K562 (cell line): Measurements from ENCODE around the gene TIMM9. TPM values are rescaled to one million over a fixed set of nuclear protein-coding genes. Genes with fewer than 3 reads are reported as not detected.

ENCODE experiments used
- ATAC-seq: fragments of 200-7000 bp; cut with Tn5 transposase; 3 replicates; pipeline ENCODE4 v1.9.1; 2020; ENCODE audit warnings: moderate library complexity
- BruUV-seq: library from RNA; stranded (reverse); fragments of 400-500 nt; replicated peaks from 2 replicates; lab custom pipeline; 2021; lab: Mats Ljungman, UMichigan
- CTCF ChIA-PET: fragments of 300-600 bp; formaldehyde crosslinking; extraction: SDS; loops from one replicate; lab custom pipeline; 2021; ENCODE audit warnings: low intra/inter-chr PET ratio; lab: Yijun Ruan, JAX
- POLR2A ChIA-PET: fragments of 300-600, 350-650 bp; sonication (Branson Sonifier 250); formaldehyde crosslinking; extraction: SDS; loops from one replicate; lab custom pipeline; 2021; ENCODE audit warnings: antibody characterized with exemption, inconsistent platforms; lab: Yijun Ruan, JAX
- DNase-seq, 4 experiments: peaks; one replicate each; pipeline versions ENCODE4 v3.0.0 to v3.0.0-alpha.2; 2011 to 2018; ENCODE audit warnings: low spot score in 3 of 4, mixed read lengths in 3 of 4; ENCODE audit errors: extremely low read depth in 1 of 4
- FAIRE-seq: peaks from 2 replicates; lab custom pipeline; 2011; peaks lifted over from hg19 to GRCh38; lab: Jason Lieb, UNC
- H2AFZ ChIP-seq: 2 replicates; pipeline ENCODE4 v1.6.0; 2011; ENCODE audit warnings: low read depth, low read length, control low read depth, inconsistent platforms
- H3K27ac ChIP-seq: fragments of 200-600 bp; 3 replicates; pipeline ENCODE4 v1.8.0; 2011; ENCODE audit warnings: low read depth, mild to moderate bottlenecking, control low read depth, inconsistent platforms, low read length, moderate library complexity, mixed read lengths; ENCODE audit errors: extremely low read depth
- H3K27me3 ChIP-seq, 2 experiments: fragments of 300-600 bp in 1 of 2; 2 replicates in 1 of 2; 3 replicates in 1 of 2; pipeline versions ENCODE4 v1.6.0 to v1.8.0; 2011; ENCODE audit warnings: inconsistent platforms in 2 of 2, low read length in 2 of 2, mild to moderate bottlenecking in 1 of 2, mixed read lengths in 1 of 2, moderate library complexity in 1 of 2; ENCODE audit not compliant: control insufficient read depth in 2 of 2, insufficient read depth in 2 of 2
- H3K36me3 ChIP-seq: fragments of 300-600 bp; 3 replicates; pipeline ENCODE4 v1.8.0; 2011; ENCODE audit warnings: mild to moderate bottlenecking, low read length, inconsistent platforms; ENCODE audit not compliant: control insufficient read depth, insufficient read depth
- H3K4me1 ChIP-seq, 2 experiments: fragments of 200-600 bp in 1 of 2; replicated peaks in 1 of 2; 2 replicates in 1 of 2; 3 replicates in 1 of 2; pipeline versions ENCODE4 v1.5.1 to v1.8.0; 2011; ENCODE audit warnings: inconsistent platforms in 2 of 2, low read length in 2 of 2, mild to moderate bottlenecking in 1 of 2, mixed read lengths in 1 of 2, moderate library complexity in 1 of 2; ENCODE audit not compliant: control insufficient read depth in 2 of 2, insufficient read depth in 2 of 2
- H3K4me2 ChIP-seq: 2 replicates; pipeline ENCODE4 v1.6.1; 2011; ENCODE audit warnings: low read length, control low read depth, inconsistent platforms, mixed read lengths; ENCODE audit not compliant: insufficient read depth
- H3K4me3 ChIP-seq: fragments of 200-600 bp; sonication (generic), shearing (Covaris generic); 2 replicates; pipeline ENCODE4 v1.5.1; 2016; ENCODE audit warnings: control low read depth, inconsistent platforms
- H3K79me2 ChIP-seq: fragments of 200-600 bp; 3 replicates; pipeline ENCODE4 v1.8.0; 2011; ENCODE audit warnings: low read length, inconsistent platforms; ENCODE audit not compliant: control insufficient read depth, insufficient read depth
- H3K9ac ChIP-seq, 2 experiments: 2 replicates each; pipeline versions ENCODE4 v1.6.0 to v1.6.1; 2011; ENCODE audit warnings: low read depth in 2 of 2, low read length in 2 of 2, control low read depth in 1 of 2, inconsistent platforms in 1 of 2, mild to moderate bottlenecking in 1 of 2, mixed read lengths in 1 of 2; ENCODE audit not compliant: insufficient read depth in 1 of 2
- H3K9me1 ChIP-seq: one replicate; pipeline ENCODE4 v1.6.0; 2011; ENCODE audit warnings: inconsistent platforms, mild to moderate bottlenecking, low read length, moderate library complexity; ENCODE audit not compliant: control insufficient read depth, insufficient read depth
- H3K9me3 ChIP-seq: replicated peaks from 2 replicates; pipeline ENCODE4 v1.5.1; 2011; ENCODE audit warnings: low read depth, low read length, inconsistent platforms; ENCODE audit not compliant: control insufficient read depth, insufficient read depth
- H4K20me1 ChIP-seq: replicated peaks from 2 replicates; pipeline ENCODE4 v1.6.1; 2011; ENCODE audit warnings: low read length, inconsistent platforms, mixed read lengths; ENCODE audit not compliant: control insufficient read depth, insufficient read depth
- BCL6 ChIP-seq: fragments of 250-450 bp; sonication (Bioruptor Pico); IDR thresholded peaks from 2 replicates; pipeline ENCODE4 v1.4.0; 2020
- CBFA2T3 ChIP-seq: fragments of 450-650 bp; IDR thresholded peaks from 2 replicates; pipeline ENCODE4 v1.6.1; 2017
- CHD1 ChIP-seq: fragments of 200-600 bp; sonication (generic); IDR thresholded peaks from one replicate; pipeline ENCODE4 v1.6.1; 2012; ENCODE audit warnings: mild to moderate bottlenecking, moderate library complexity, low read length, inconsistent platforms
- HNRNPL ChIP-seq: fragments of 200-400 bp; formaldehyde crosslinking; IDR thresholded peaks from 2 replicates; pipeline ENCODE4 v1.6.1; 2017; ENCODE audit warnings: low read depth, mild to moderate bottlenecking, low read length
- MCM3 ChIP-seq: fragments of 450-650 bp; IDR thresholded peaks from 2 replicates; pipeline ENCODE4 v1.6.1; 2016
- MCM7 ChIP-seq, 2 experiments: fragments of 450-650 bp; IDR thresholded peaks; 2 replicates each; pipeline ENCODE4 v1.6.1; 2016 to 2018
- NEUROD1 ChIP-seq: fragments of 150-350 bp; IDR thresholded peaks from 2 replicates; pipeline ENCODE4 v1.6.1; 2014; ENCODE audit warnings: borderline replicate concordance, low read length, low read depth; ENCODE audit not compliant: partially characterized antibody
- NFRKB ChIP-seq: fragments of 450-650 bp; IDR thresholded peaks from 2 replicates; pipeline ENCODE4 v1.6.1; 2016; ENCODE audit warnings: low read depth
- NR1H2 ChIP-seq: sonication (generic); formaldehyde crosslinking; IDR thresholded peaks from 2 replicates; pipeline ENCODE4 v1.4.0; 2020; ENCODE audit warnings: mild to moderate bottlenecking, missing genetic modification reagents
- POLR2G ChIP-seq: fragments of 200-400 bp; formaldehyde crosslinking; IDR thresholded peaks from 2 replicates; pipeline ENCODE4 v1.6.1; 2017; ENCODE audit warnings: low read depth, mild to moderate bottlenecking, antibody characterized with exemption, low read length, moderate library complexity
- TAF15 ChIP-seq: fragments of 200-400 bp; formaldehyde crosslinking; IDR thresholded peaks from 2 replicates; pipeline ENCODE4 v1.6.1; 2017; ENCODE audit warnings: mild to moderate bottlenecking, low read depth, low read length, moderate library complexity
- ZFP36 ChIP-seq: fragments of 150-350 bp; IDR thresholded peaks from 2 replicates; pipeline ENCODE4 v1.6.1; 2018; ENCODE audit warnings: low read length, low read depth; ENCODE audit not compliant: partially characterized antibody
- WGBS: fragments of 100-300 bp; shearing (Covaris generic); methylation state at CpG from one replicate; pipeline ENCODE4 v1.1.6; 2016; ENCODE audit warnings: low coverage, mixed read lengths; ENCODE audit not compliant: insufficient coverage; ENCODE audit errors: missing lambda C conversion rate; 5-methylcytosine and 5-hydroxymethylcytosine counted together
- in situ Hi-C: fragments of 300-500 bp; cut with MboI; formaldehyde crosslinking; loops from 4 replicates; pipeline ENCODE4 v1.15.0; 2018; ENCODE audit warnings: inconsistent platforms, mixed read lengths
- intact Hi-C: fragments of 100-400 bp; cut with micrococcal nuclease; formaldehyde crosslinking; loops from 2 replicates; pipeline ENCODE4 v1.14.2; 2022
- polyA plus RNA-seq, 8 experiments: library from polyadenylated mRNA; depleted of rRNA in 4 of 8; stranded (reverse) in 5 of 8; unstranded in 3 of 8; fragments of >200 nt; fragmentation: Nextera tagmentation in 2 of 8; fragmentation: Illumina TruSeq in 1 of 8; extraction: Ambion mirVana in 2 of 8; extraction: Trizol in 1 of 8; gene quantifications; 2 replicates each; pipeline versions ENCODE4 v1.2.1 to v1.2.3, GENCODE V29; 2011 to 2014; ENCODE audit warnings: inconsistent platforms in 1 of 8, missing spikeins in 1 of 8
- total RNA-seq, 7 experiments: library from RNA; depleted of rRNA in 6 of 7; stranded (reverse); fragments of >200 nt in 6 of 7; fragmentation: Illumina TruSeq in 2 of 7; extraction: Trizol in 2 of 7; gene quantifications; 2 replicates each; pipeline versions ENCODE4 v1.2.1 to v1.2.3, GENCODE V29; 2011 to 2021; ENCODE audit warnings: low replicate concordance in 1 of 7
- TF ChIP-seq, protein P1 (sequence below): fragments of 250-450 bp; sonication (Bioruptor Pico); IDR thresholded peaks from 2 replicates; pipeline ENCODE4 v1.5.0; 2021; ENCODE audit warnings: mild to moderate bottlenecking, moderate library complexity

The TIMM9 gene
- total and polyA plus RNA-seq, 9 of the 15 experiments (the other 6 are each of a cell fraction or from before 2014, with no cell fraction given): 28.0 to 101 (median 54.3) TPM

DNA sequence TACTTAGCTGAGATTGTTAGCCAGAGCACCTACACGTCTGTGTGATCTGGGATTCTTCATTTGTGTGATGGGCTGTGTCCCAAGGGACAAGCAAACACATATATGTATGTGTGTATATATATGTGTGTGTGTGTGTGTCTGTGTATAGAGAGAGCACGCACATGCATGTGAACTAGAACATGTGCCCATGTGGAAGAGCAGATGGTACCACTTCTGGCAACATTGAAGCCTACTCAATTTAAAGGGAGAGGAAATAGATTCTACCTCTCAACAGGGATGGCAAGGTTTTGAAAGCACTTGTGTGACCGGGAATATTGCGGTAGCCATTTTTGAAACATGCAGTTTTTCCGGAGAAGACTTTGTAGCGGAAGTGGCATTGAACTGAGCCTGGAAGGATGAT lies 30.2 kb downstream of the TIMM9 start:
- no peaks in the 10 kb centered on the region for H3K9me3 ChIP-seq
- TF ChIP-seq TAF15: no peak
- TF ChIP-seq ZFP36: no peak
- TF ChIP-seq NR1H2: no peak
- TF ChIP-seq, protein P1, sequence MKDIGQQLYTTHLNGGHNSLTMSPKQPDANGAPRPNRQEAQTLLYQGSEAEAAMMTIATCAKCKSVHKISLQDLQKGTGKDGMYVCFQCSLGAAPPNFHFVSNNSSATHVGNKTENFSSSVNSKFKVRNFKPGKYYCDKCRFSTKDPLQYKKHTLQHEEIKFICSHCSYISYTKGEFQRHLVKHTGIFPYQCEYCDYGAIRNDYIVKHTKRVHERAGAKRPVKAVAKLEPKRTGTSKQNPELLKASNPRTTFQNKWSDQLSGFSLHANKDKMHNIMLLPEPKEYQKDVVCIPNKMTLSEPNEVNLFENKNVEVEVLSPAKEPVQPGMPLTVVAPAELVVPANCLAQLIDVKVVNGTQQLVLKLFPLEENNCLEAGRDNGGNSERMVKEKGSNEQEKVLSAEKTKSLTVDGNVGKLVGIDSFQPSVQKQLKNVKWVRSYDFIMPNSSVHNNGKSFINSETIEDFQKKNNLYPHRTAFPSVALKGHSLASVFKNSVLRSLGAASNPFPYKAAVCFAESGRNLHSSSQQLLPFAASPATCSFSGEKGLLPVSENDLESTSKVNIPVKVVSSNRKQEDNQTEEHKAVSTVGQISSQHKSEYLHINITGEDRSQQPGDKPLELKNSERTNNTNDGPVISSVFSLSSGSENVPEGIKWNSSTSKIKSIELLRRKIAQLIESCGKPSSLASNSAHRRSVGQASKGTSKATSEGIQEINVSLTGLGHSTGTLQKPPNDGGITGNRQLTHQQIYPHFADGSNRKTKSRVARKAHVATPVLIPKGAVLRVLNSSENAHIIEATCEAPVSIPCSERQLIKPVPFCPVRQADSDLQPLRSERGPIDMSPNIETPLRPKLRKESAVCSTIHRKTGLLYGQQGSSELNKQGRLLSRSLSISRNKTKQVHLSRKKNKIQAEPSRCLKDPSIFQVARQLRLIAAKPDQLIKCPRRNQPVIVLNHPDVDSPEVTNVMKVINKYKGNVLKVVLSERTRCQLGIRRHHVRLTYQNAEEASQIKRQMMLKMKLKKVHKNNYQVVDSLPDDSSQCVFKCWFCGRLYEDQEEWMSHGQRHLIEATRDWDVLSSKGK (CRISPR knock-in tag): no peak
- no peak for TF ChIP-seq MCM7 (IDR thresholded peaks at IDR 0.05)
- no peak for TF ChIP-seq HNRNPL
- no peak for TF ChIP-seq CHD1
- no peak for TF ChIP-seq NFRKB
- no peak for TF ChIP-seq MCM3
- no peak for TF ChIP-seq NEUROD1
- no peak for TF ChIP-seq CBFA2T3
- no peak for TF ChIP-seq BCL6
- TF ChIP-seq POLR2G: no peak
- TF ChIP-seq, all 486 proteins: peak for 0
- peaks cover 0 to 9% of the 10 kb centered on the region in 2 experiments; a peak in 3 of 5 replicates for H3K4me1 ChIP-seq
- H3K9ac ChIP-seq: no peak overlapping the region
- FAIRE-seq (no peak), ATAC-seq (no peak), DNase-seq (no peak)
- no peaks in the 10 kb centered on the region for H4K20me1 ChIP-seq
- ChIA-PET CTCF (no interaction called here), POLR2A (no interaction called here)
- no peak overlapping the region for H3K4me2 ChIP-seq
- H2AFZ ChIP-seq: no peak overlapping the region
- no peak overlapping the region for H3K4me3 ChIP-seq
- H3K27ac ChIP-seq: no peak overlapping the region
- intact Hi-C loops (no loop called here), in situ Hi-C loops (no loop called here)
- BruUV-seq: no TSS peak
- no peaks in the 10 kb centered on the region for H3K36me3 ChIP-seq
- H3K9me1 ChIP-seq: no peaks in the 10 kb centered on the region
- WGBS: 74% methylated on average over 5 of the region's 6 CpGs
- H3K79me2 ChIP-seq: no peaks in the 10 kb centered on the region
- no peaks in the 10 kb centered on the region for H3K27me3 ChIP-seq
